B cell (primary cell): ENCODE data around the gene EED.

Source experiments
- EZH2 ChIP-seq: IDR thresholded peaks from 2 replicates; pipeline ENCODE4 v1.6.1; 2012; ENCODE audit warnings: borderline replicate concordance, low read depth, mild to moderate bottlenecking, moderate library complexity, low read length; ENCODE audit not compliant: insufficient read depth, poor library complexity, severe bottlenecking
- TF ChIP-seq, protein P1 (sequence below): fragments of 200-600 bp; IDR thresholded peaks from one replicate; pipeline ENCODE4 v1.8.0; 2022; ENCODE audit warnings: antibody characterized with exemption, mild to moderate bottlenecking

DNA sequence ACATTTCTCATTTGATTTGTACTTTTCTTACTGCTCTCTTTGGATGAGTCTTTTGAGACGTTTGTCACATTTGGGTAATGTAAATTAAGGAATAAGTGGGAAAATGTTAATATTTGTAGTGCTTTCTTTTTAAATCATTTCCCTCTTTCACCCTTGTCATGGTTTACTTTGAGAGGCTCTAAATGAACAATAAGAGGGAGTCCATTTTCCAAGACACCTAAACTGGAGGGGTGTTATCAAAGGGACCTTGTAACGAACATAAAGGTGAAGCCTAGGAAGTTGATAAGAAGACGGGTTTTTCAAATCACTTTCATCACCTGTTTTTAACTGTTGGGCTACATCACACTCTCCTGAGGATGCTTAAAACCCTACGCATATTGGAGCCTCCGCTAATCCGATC lies 12.1 kb downstream of the EED start:
- TF ChIP-seq, protein P1, sequence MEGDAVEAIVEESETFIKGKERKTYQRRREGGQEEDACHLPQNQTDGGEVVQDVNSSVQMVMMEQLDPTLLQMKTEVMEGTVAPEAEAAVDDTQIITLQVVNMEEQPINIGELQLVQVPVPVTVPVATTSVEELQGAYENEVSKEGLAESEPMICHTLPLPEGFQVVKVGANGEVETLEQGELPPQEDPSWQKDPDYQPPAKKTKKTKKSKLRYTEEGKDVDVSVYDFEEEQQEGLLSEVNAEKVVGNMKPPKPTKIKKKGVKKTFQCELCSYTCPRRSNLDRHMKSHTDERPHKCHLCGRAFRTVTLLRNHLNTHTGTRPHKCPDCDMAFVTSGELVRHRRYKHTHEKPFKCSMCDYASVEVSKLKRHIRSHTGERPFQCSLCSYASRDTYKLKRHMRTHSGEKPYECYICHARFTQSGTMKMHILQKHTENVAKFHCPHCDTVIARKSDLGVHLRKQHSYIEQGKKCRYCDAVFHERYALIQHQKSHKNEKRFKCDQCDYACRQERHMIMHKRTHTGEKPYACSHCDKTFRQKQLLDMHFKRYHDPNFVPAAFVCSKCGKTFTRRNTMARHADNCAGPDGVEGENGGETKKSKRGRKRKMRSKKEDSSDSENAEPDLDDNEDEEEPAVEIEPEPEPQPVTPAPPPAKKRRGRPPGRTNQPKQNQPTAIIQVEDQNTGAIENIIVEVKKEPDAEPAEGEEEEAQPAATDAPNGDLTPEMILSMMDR, result no peak
- no peak for TF ChIP-seq EZH2
